Activated naive CD4-positive, alpha-beta T cell treated with anti-CD3 and anti-CD28 coated beads for 36 hours (primary cell): ENCODE data around the gene PHETA1. TPM values are rescaled to one million over a fixed set of nuclear protein-coding genes. Genes with fewer than 3 reads are reported as not detected.
"Not testable (repeated sequence)": the region's sequence is repeated elsewhere in the genome, so short reads cannot be mapped to it uniquely, and the experiment has no call there.

ENCODE experiments used
- CTCF ChIA-PET: fragments of 350-600 bp; sonication (Branson Sonifier 250); formaldehyde crosslinking; loops from one replicate; lab custom pipeline; 2021; ENCODE audit warnings: antibody characterized with exemption; lab: Charles Lee
- DNase-seq: peaks from one replicate; pipeline ENCODE4 v3.0.0-alpha.2; 2020
- H3K27ac Mint-ChIP-seq: one replicate; pipeline ENCODE4 v1.8.0; 2021; ENCODE audit warnings: mild to moderate bottlenecking, mixed read lengths
- H3K27me3 Mint-ChIP-seq: one replicate; pipeline ENCODE4 v1.8.0; 2021; ENCODE audit warnings: low read depth, mixed read lengths
- H3K36me3 Mint-ChIP-seq: one replicate; pipeline ENCODE4 v1.8.0; 2021; ENCODE audit warnings: low read depth, mixed read lengths
- H3K4me1 Mint-ChIP-seq: one replicate; pipeline ENCODE4 v1.8.0; 2021; ENCODE audit warnings: low read depth, mixed read lengths
- H3K4me3 Mint-ChIP-seq: one replicate; pipeline ENCODE4 v1.8.0; 2021; ENCODE audit warnings: mild to moderate bottlenecking, moderate library complexity, mixed read lengths
- H3K9me3 Mint-ChIP-seq: one replicate; pipeline ENCODE4 v1.8.0; 2021; ENCODE audit warnings: mixed read lengths
- intact Hi-C: fragments of 100-400 bp; cut with micrococcal nuclease; formaldehyde crosslinking; loops from one replicate; pipeline ENCODE4 v1.15.1; 2023
- total RNA-seq, 2 experiments: library from RNA; stranded (reverse); gene quantifications; one replicate each; pipeline ENCODE4 v1.2.3, GENCODE V29; 2021

PHETA1 gene
- total RNA-seq, 2 experiments from 2014 or later, result 0.35 to 1.0 TPM

DNA sequence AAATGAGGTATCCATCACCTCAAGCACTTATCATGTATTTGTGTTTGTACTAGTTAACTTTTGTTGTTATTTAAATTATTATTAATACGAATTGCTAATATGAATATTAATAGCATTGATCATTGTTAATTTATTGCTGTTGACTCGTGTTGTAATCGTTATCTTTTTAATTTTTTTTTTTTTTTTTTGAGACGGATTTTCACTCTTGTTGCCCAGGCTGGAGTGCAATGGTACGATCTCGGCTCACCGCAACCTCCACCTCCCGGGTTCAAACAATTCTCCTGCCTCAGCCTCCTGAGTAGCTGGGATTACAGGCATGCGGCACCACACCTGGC, 33.6 kb upstream of the PHETA1 start:
- H3K4me3 Mint-ChIP-seq, DNase-seq, H3K9me3 Mint-ChIP-seq, H3K27me3 Mint-ChIP-seq, H3K36me3 Mint-ChIP-seq: not testable (repeated sequence)
- H3K27ac Mint-ChIP-seq, result peak overlapping the region; percentile 96
- CTCF ChIA-PET, result interaction anchor here (1.2 to 25.8 kb wide), 5 partner anchors 9 to 125 kb away, joined by 4 to 763 read pairs (median 17); no protein-coding TSS in a partner anchor
- intact Hi-C loops, result loop anchor here (10.0 kb wide), 2 partner anchors 658 to 1002 kb away; partner anchors contain the start of genes PPP1CC and RPL6
- H3K4me1 Mint-ChIP-seq, result peaks cover 52% of the 10 kb centered on the region

- H3K4me1 Mint-ChIP-seq, result peaks cover 60% of the 10 kb centered on the region
- intact Hi-C loops, result loop anchor here (10.0 kb wide), 2 partner anchors 656 to 1004 kb away; partner anchors contain the start of genes PPP1CC and RPL6
- DNase-seq, result no peak
These were observed 32.3 kb upstream of the PHETA1 start for GRCh38 chr12:111401167-111401605.

DNA sequence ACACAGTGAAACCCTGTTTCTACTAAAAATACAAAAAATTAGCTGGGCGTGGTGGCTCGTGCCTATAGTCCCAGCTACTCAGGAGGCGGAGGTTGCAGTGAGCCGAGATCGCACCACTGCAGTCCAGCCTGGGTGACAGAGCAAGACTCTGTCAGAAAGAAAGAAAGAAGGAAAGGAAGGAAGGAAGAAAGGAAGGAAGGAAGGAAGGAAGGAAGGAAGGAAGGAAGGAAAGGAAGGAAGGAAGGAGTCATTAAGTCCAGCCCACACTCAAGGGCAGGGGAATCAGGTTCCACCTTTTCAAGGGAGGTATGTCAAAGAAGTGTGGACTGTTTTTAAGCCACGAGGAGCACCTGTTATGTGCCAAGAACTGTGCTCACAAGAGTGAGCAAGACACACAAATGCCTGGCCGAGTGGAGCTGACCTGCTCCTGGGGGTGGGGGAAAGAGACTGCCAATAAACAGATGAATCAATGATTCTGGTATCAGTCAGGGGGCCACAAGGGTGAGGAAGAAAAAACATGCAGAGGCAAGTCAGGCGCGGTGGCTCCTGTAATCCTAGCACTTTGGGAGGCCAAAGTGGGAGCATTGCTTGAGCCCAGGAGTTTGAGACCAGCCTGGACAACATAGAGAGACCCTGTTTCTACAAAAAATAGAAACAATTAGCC, 31.0 kb upstream of the PHETA1 start:
- not testable (repeated sequence) for H3K36me3 Mint-ChIP-seq, DNase-seq, H3K4me3 Mint-ChIP-seq, H3K27me3 Mint-ChIP-seq, H3K9me3 Mint-ChIP-seq
- CTCF ChIA-PET, result interaction anchor here (0.7 to 25.8 kb wide), 5 partner anchors 12 to 435 kb away, joined by 3 to 763 read pairs (median 10); no protein-coding TSS in a partner anchor
- Mint-ChIP-seq H3K27ac (peak overlapping the region; percentile 54), H3K4me1 (peaks cover 59% of the 10 kb centered on the region)
- intact Hi-C loops, result loop anchor here (1.0 to 10.0 kb wide), 3 partner anchors 45 to 1005 kb away; partner anchors contain the start of genes PPP1CC and RPL6

More at GRCh38 chr12:111401167-111401605, 32.3 kb upstream of the PHETA1 start:
- Mint-ChIP-seq H3K36me3 (peaks cover 3% of the 10 kb centered on the region), H3K27ac (no peak overlapping the region), H3K4me3 (no peak overlapping the region), H3K9me3 (peaks cover 5% of the 10 kb centered on the region), H3K27me3 (no peaks in the 10 kb centered on the region)
- CTCF ChIA-PET, result interaction anchor here (0.7 to 25.8 kb wide), 4 partner anchors 11 to 137 kb away, joined by 3 to 763 read pairs (median 13); no protein-coding TSS in a partner anchor

DNA sequence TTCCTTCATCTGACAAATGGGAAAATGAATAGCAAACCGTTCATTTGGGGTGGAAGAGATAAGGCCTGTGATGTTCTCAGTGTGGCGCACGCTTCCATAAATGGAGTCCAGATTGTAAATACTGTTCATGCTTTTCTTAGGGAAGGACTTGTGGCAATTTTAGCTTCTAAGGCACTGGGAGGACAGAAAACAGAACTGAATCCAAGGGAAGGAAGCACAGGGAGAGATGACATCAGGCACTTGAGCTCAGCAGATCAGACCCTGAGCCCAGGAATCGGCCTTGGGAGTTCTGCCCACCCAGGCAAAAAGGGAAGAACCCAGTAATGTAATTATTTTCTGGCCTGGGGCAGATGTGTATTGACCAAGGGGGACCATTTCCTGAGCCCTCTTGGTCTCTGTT, 29.6 kb upstream of the PHETA1 start:
- no peaks in the 10 kb centered on the region for H3K27me3 Mint-ChIP-seq
- no peak for DNase-seq
- no peak overlapping the region for H3K4me3 Mint-ChIP-seq
- CTCF ChIA-PET, result interaction anchor here (0.6 to 25.8 kb wide), 10 partner anchors 9 to 224 kb away, joined by 3 to 763 read pairs (median 4); no protein-coding TSS in a partner anchor
- H3K27ac Mint-ChIP-seq, result no peak overlapping the region
- H3K9me3 Mint-ChIP-seq, result peaks cover 5% of the 10 kb centered on the region
- intact Hi-C loops, result no loop called here
- peaks cover 46% of the 10 kb centered on the region for H3K4me1 Mint-ChIP-seq
- H3K36me3 Mint-ChIP-seq, result peaks cover 3% of the 10 kb centered on the region

DNA sequence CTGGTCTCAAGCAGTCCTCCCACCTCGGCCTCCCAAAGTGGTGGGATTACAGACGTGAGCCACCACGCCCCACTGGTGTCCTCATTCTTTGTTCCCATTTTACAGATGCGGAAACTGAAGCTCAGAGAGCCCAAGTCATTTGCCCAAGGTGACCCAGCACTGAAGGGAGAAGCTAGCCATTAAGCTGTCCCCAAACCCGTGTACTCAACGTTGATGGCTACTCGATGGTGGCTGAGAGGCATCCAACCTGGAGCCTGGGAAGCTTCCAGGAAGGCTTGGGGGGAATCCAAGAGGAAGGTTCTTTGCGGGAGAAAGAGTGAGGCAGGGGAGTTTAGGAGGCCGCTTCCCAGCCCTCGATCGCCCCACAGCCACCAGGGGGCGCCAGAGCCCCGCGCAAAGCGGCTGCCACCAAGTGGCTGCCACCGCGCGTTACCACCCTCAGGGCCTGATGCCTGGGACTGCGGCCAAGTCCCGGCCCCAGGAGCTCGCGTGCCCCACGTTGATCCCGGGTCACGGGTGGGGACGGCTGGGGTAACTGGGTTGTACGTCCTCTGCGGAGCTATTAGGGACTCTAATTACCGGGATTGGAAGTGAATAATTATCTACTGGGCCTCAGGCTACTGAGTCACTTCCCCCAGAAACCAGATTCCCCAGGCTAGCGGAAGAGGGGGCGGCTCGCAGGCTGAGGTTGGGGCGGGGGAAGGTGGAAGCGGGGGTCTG, 28.0 kb upstream of the PHETA1 start:
- peaks cover 5% of the 10 kb centered on the region for H3K9me3 Mint-ChIP-seq
- peak overlapping the region; percentile 65 for H3K4me3 Mint-ChIP-seq
- H3K27ac Mint-ChIP-seq, result no peak overlapping the region
- intact Hi-C loops, result loop anchor here (1.0 to 2.0 kb wide), 7 partner anchors 54 to 416 kb away; partner anchors contain the start of gene ACAD10
- H3K4me1 Mint-ChIP-seq, result peaks cover 36% of the 10 kb centered on the region
- CTCF ChIA-PET, result interaction anchor here (0.6 to 25.8 kb wide), 45 partner anchors 8 to 960 kb away, joined by 3 to 763 read pairs (median 6); partner anchors contain the start of gene PHETA1
- DNase-seq, result peak; percentile 88
- peaks cover 3% of the 10 kb centered on the region for H3K36me3 Mint-ChIP-seq
- H3K27me3 Mint-ChIP-seq, result no peaks in the 10 kb centered on the region

- not testable (repeated sequence) for H3K4me3 Mint-ChIP-seq, H3K36me3 Mint-ChIP-seq, DNase-seq, H3K27me3 Mint-ChIP-seq, H3K27ac Mint-ChIP-seq, H3K9me3 Mint-ChIP-seq
- CTCF ChIA-PET, result interaction anchor here (0.7 to 25.8 kb wide), 38 partner anchors 9 to 500 kb away, joined by 3 to 763 read pairs (median 6); partner anchors contain the start of gene PHETA1
- H3K4me1 Mint-ChIP-seq, result peaks cover 36% of the 10 kb centered on the region
- intact Hi-C loops, result loop anchor here (2.0 kb wide), 1 partner anchor 291 kb away; the partner anchor contains the start of gene ACAD10
These were observed 27.4 kb upstream of the PHETA1 start for GRCh38 chr12:111396271-111396670.

GRCh38 chr12:111395336-111396187, 26.7 kb upstream of the PHETA1 start:
- Mint-ChIP-seq H3K36me3 (peaks cover 3% of the 10 kb centered on the region), H3K4me1 (peaks cover 34% of the 10 kb centered on the region), H3K27me3 (no peaks in the 10 kb centered on the region), H3K27ac (no peak overlapping the region), H3K4me3 (no peak overlapping the region), H3K9me3 (peaks cover 5% of the 10 kb centered on the region)
- CTCF ChIA-PET, result interaction anchor here (0.6 to 25.8 kb wide), 23 partner anchors 13 to 530 kb away, joined by 3 to 763 read pairs (median 10); partner anchors contain the start of gene PHETA1
- intact Hi-C loops, result loop anchor here (2.0 kb wide), 1 partner anchor 291 kb away; the partner anchor contains the start of gene ACAD10
- no peak for DNase-seq

GRCh38 chr12:111394480-111394879, 25.6 kb upstream of the PHETA1 start:
- H3K36me3 Mint-ChIP-seq, result peaks cover under 1% of the 10 kb centered on the region
- DNase-seq, result no peak
- no peak overlapping the region for H3K4me3 Mint-ChIP-seq
- intact Hi-C loops, result no loop called here
- no peak overlapping the region for H3K27ac Mint-ChIP-seq
- peaks cover 23% of the 10 kb centered on the region for H3K4me1 Mint-ChIP-seq
- H3K27me3 Mint-ChIP-seq, result no peaks in the 10 kb centered on the region
- peaks cover under 1% of the 10 kb centered on the region for H3K9me3 Mint-ChIP-seq
- CTCF ChIA-PET, result interaction anchor here (3.6 to 25.8 kb wide), 2 partner anchors 56 to 134 kb away, joined by 62 to 763 read pairs; no protein-coding TSS in a partner anchor

DNA sequence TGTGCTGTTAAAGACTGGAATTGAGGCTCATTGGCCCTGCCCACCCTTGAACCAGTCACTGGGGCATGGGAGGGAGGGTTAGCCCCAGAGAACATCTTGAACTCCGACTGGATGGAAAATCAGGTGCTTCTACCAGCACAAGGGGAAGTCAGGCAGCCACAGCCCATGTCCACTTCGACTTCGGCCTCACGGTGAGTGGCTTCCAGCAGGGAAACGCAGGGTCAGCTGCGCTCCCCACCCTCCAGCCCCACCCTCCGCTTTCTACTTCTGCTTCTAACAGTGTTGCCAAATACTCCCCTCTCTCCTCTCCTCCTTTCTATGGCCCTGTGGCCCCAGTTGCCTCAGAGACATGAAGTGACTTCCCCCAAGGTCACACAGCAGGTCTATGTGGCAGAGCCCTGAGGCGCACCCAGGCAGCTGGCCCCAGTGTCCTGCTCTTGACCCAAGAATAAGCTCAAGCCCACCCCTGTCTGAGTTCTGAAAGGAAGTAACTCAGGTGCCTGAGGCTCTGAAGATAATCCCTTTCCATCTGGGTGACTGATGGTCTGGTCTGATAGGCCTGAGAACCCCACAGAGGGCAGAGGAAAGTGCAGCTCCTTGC, 24.9 kb upstream of the PHETA1 start:
- Mint-ChIP-seq H3K9me3 (no peaks in the 10 kb centered on the region), H3K4me1 (peaks cover 16% of the 10 kb centered on the region), H3K4me3 (no peak overlapping the region), H3K27me3 (no peaks in the 10 kb centered on the region), H3K36me3 (no peaks in the 10 kb centered on the region), H3K27ac (no peak overlapping the region)
- intact Hi-C loops, result no loop called here
- CTCF ChIA-PET, result interaction anchor here (3.6 to 25.8 kb wide), 2 partner anchors 57 to 135 kb away, joined by 62 to 763 read pairs; no protein-coding TSS in a partner anchor
- DNase-seq, result no peak

DNA sequence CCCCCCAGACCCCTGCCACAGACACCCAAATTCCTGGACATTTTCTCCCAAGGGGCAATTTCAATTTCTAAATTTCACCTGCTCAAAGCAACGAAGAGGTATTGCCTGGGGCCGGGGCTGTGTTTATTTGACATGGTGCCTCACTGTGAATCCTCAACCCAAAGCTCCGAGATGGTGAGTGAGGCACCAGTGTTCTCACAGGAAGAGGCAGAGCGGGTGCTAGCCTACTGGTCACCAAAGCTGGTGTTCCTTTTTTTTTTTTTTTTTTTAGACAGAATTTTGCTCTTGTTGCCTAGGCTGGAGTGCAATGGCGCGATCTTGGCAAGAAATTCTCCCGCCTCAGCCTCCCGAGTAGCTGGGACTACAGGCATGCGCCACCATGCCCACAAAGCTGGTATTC, 22.0 kb upstream of the PHETA1 start:
- intact Hi-C loops, result no loop called here
- no peak overlapping the region for H3K27ac Mint-ChIP-seq
- H3K9me3 Mint-ChIP-seq, result no peaks in the 10 kb centered on the region
- H3K36me3 Mint-ChIP-seq, result no peaks in the 10 kb centered on the region
- H3K4me3 Mint-ChIP-seq, result no peak overlapping the region
- CTCF ChIA-PET, result interaction anchor here (1.5 kb wide), 1 partner anchor 61 kb away, joined by 6 read pairs; no protein-coding TSS in a partner anchor
- H3K4me1 Mint-ChIP-seq, result no peaks in the 10 kb centered on the region
- H3K27me3 Mint-ChIP-seq, result no peaks in the 10 kb centered on the region
- DNase-seq, result no peak

GRCh38 chr12:111389635-111390034, 20.7 kb upstream of the PHETA1 start:
- Mint-ChIP-seq H3K4me1 (no peaks in the 10 kb centered on the region), H3K4me3 (no peak overlapping the region), H3K27me3 (no peaks in the 10 kb centered on the region), H3K36me3 (no peaks in the 10 kb centered on the region), H3K9me3 (no peaks in the 10 kb centered on the region), H3K27ac (no peak overlapping the region)
- intact Hi-C loops, result no loop called here
- CTCF ChIA-PET, result no interaction called here
- DNase-seq, result no peak
